ENCODE measurements around the gene GRID1.
"Not testable (repeated sequence)": the region's sequence is repeated elsewhere in the genome, so short reads cannot be mapped to it uniquely, and the experiment has no call there.

The GRID1 gene

GRCh38 chr10:86391986-86392722, 25.6 kb upstream of the GRID1 start:
- DNase-seq, result no peak

- no peak for DNase-seq
These were observed 24.7 kb upstream of the GRID1 start for GRCh38 chr10:86391236-86391840.

- no peak for DNase-seq
These were observed 23.9 kb upstream of the GRID1 start for GRCh38 chr10:86390337-86391120.

DNA sequence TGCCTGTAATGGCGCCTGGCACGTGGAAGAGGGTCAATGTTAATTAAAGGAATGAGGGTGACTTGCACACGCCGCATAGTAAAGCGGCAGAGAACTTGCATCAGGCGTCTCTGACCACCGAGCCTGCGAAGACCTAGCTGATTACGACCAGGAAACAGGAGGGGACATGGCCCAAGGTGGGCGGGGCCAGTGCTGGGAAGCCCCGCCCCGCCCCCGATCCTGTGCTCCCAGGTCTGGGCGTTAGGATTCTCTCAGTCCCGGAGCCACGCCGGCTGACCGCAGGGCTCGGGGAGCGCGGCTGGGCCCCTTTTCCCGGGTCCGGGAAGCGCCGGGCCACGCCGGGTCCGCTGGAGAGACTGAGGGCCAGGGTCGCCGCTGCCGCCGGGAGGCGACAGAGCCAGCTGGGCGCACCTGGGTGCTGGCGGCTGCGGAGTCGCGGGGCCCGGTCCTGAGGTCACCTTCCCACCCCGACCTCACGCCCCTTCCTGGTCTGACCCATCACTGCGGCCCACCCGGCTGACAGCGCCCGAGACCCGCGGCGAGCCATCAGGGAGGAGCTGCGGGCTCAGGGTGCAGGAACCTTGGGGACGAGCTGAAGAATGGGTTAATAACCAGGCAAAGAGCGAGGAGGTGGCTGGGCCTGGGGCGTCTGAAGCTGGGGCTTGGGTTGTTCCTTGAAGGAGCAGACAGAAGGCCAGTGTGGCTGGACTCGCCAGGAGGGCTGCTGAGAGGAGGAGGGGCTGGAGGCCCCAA, 23.0 kb upstream of the GRID1 start:
- no peak for DNase-seq

- DNase-seq, result not testable (repeated sequence)
These were observed 22.5 kb upstream of the GRID1 start for GRCh38 chr10:86389109-86389440.

- no peak for DNase-seq
These were observed 21.6 kb upstream of the GRID1 start for GRCh38 chr10:86388119-86388704.

- DNase-seq, result no peak
These were observed 20.7 kb upstream of the GRID1 start for GRCh38 chr10:86387178-86387794.

DNA sequence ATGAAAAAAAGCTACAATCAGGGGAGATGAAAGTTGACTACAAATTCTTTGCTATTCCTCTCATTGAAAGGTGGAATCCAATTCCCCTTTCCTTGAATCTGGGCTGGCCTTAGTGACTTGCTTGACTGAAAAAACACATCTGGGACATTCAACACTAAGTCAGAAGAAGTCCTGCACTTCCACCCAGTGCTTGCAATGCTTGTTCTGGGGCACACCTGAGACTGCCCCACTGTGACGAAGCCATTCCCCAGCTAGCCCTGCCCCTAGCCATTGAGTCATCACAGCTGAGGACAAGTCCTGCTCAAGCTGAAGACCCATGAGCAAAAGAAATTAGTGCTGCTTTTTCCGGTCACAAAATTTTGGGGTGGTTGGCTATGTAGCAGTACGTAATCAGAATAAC, 19.2 kb upstream of the GRID1 start:
- DNase-seq, result no peak

DNA sequence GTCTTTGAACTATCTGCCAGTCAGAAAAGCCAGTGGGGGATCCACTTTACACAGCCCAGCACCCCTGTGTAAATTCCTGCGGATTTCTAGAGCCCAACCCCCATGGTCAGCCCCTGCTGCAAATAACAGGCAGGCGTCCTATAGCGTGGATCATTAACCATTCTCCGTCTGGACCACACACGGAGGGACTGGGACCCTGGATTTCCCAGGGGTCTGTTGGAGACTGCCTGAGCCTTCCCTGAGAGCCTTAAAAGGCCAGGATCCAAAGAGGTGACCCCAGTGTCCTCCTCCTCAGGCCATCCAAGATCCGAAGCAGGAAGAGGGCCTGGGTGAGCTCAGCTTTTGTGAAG, 11.2 kb upstream of the GRID1 start:
- DNase-seq, result no peak

GRCh38 chr10:86376852-86377796, 10.5 kb upstream of the GRID1 start:
- DNase-seq, result peak; percentile 81

DNA sequence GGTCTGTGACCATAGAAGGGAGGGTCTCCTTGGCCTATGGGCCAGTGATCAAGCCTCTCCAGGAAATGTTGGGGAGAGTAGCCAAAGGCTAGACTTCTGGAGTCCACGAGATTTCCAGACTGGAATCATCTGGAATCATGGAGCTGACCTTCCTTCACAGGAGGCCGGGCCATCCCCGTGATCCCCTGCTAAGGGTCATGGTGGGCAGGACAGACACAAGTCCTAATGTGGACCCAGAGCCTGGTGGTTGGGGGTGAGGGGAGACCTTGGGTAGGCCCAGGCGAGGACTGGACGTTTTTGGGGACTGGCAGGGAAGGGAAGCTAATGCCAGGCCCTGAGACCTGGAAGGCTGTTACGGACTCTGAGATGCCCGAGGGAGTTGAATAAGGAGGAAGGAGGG, 9.8 kb upstream of the GRID1 start:
- no peak for DNase-seq

GRCh38 chr10:86375204-86375603, 8.6 kb upstream of the GRID1 start:
- DNase-seq, result no peak

- no peak for DNase-seq
These were observed 8.1 kb upstream of the GRID1 start for GRCh38 chr10:86374664-86375063.

DNA sequence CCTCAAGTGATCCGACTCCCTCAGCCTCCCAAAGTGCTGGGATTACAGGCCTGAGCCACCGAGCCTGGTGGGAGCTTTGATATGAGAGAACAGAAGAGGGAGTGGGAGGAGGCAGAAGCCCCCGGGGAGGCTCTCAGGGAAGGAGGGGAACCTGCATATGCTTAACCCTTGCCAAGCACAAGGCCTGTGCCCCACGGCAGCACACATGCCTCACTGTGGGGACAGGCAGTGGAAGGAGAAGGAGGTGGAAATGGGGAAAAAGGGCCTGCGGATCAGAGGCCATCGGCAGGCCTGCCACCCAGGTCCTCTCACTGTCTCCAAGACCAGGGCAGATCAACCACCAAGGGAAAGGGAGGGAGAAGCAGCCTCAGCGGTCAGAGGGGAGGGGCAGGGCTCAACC, 7.2 kb upstream of the GRID1 start:
- DNase-seq, result no peak

- no peak for DNase-seq
These were observed 6.7 kb upstream of the GRID1 start for GRCh38 chr10:86373251-86373650.

- no peak for DNase-seq
These were observed 6.2 kb upstream of the GRID1 start for GRCh38 chr10:86372784-86373239.

DNA sequence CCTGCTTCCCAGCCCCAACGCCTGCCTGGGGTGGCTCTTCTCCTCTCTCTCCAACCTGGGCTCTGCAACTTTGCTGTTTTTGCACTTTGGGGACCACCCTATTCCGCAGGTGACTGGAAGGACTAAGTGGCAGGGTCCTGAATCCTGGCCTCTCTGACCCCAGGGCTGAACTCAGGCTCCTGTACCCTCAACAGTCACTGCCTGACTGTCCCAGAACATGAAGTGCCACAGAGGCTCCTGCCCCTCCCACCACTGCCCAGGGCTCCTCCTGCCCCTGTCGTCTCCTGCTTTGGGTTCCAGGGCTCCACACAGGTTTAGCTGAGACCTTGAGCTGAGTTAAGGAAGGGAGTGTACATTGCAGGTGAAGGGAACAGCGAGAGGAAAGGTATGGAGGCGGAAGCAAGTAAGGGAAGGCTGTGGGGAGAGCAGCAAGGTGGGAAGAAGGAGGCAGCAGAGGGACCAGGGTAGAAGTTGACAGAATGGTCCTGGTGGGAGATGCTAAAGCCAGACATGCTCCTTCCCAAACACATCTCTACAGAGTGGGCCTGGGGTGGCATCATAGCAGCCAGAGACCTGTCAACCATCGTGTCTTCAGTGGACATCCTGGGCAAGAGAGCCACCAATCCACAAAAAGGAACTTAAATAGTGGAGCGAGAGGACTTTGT, 5.7 kb upstream of the GRID1 start:
- no peak for DNase-seq

GRCh38 chr10:86371691-86372090, 5.1 kb upstream of the GRID1 start:
- no peak for DNase-seq

DNA sequence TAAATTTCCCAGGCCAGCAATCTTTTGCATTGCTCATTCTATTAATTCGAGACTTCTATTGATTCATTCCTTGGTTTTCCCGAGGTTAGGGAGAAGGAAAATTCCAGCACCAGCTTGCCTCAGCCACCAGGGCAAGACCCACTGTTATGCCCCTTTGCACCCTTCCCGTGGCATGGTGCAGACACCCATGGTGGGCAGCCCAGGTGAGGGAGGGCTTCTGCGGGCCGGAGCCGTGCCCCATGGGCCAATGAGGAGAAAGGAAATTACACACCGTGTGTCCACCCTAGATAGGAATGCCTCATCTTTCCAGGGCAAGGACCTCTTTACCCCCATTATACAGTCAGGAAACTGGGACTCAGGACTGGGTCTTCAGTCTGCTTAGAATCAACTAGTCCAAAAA, 4.5 kb upstream of the GRID1 start:
- DNase-seq, result no peak

DNA sequence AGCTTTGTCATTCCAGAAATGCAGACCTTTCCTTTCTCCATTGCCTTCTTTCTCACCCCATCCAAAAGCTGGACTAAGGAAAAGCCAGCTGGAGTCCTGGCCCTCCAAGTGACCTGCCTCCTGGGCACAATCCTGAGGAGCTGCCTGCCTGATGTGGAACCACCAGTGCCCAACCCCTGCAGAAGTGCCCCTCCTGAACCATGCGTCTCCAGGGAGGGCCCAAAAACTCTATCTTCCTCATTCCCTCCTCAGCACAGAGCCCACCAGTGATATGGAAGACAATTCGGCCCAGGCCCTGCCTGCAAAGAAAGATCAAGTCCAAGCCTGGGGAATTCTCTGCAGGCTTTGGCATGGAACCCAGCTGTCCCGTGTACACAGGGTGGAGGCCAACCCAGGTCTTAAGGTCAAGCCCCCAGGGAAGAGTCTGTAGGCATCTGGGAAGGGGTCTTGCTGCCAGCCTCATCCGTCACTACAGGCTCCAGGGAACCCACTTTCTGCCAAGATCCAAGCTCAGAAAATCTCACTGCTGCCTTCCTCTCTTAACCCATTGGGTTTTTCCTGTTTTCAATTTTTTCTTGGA, 3.5 kb upstream of the GRID1 start:
- DNase-seq, result no peak
